ENCODE results near the gene LCE3D.

The LCE3D gene

DNA sequence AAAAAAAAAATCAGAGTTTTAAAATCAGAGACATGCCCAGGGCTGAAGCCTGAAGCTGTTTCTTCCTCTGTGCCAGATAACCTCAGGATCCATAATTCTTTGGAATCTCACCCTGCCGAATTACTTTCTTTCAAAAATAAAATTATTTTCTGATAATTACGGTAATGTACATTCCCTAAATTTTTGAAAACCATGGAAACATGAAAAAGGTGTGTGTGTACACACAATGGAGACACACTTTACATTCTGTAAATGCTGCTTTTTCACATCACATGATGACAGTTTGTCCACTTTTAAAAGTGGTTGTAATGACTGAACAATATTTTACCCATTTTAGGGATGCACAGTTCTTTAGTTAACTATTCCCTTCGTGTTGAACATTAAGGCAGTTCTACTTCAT lies 44.5 kb downstream of the LCE3D start:
- H3K4me3 ChIP-seq (ENCODE audit: low read depth, low read length): no peak overlapping the region
- no peak for DNase-seq (ENCODE audit: low read depth, low spot score)
- POLR2A ChIA-PET: no interaction called here
- CTCF ChIA-PET: no interaction called here
- TF ChIP-seq CTCF (IDR thresholded peaks at IDR 0.05; ENCODE audit: insufficient read depth, low read length, missing control alignments): no peak

DNA sequence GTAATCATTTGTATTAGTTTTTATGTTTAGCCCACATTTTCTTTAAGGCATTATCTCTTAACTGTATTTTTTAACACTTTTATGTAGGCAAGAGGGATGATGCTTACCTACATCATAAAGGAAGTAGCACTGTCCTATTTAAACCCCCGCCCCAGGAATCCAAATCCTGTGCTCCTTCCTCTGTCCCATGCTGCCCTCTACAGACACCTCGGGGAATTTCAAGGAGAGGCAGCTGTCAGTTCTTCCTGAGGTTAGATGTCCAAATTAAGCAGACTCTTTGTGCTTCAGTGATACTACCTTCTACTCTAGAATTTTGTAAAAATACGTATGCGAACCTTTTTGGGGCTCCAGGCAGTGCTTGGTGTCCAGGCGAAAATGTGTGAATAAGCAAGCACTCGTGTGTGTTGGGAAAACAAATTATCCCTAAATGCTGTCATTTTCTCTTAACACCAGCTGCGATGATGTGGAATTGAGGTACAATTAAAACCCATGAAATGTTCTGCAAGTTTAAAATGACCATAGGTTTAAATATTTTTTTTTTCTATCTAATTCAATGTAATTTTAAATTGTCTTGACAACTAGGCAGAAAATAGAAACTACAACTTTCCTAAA lies 46.9 kb downstream of the LCE3D start:
- peak; percentile 5 for TF ChIP-seq CTCF (IDR thresholded peaks at IDR 0.05; ENCODE audit: insufficient read depth, low read length, missing control alignments)
- POLR2A ChIA-PET: no interaction called here
- no peak for DNase-seq (ENCODE audit: low read depth, low spot score)

More for the DNA sequence above, 46.9 kb downstream of the LCE3D start:
- H3K4me3 ChIP-seq (ENCODE audit: low read depth, low read length): no peak overlapping the region
- CTCF ChIA-PET: no interaction called here

Measured in AG04449 (cell line).